Endodermal cell (in vitro differentiated cells): Measurements from ENCODE around the gene TIE1. TPM values are rescaled to one million over a fixed set of nuclear protein-coding genes. Genes with fewer than 3 reads are reported as not detected.

ENCODE experiments used
- DNase-seq: peaks from one replicate; pipeline ENCODE4 v3.0.0-alpha.2; 2017
- H3K27ac ChIP-seq: 2 replicates; pipeline ENCODE4 v1.5.1; 2013; ENCODE audit warnings: mild to moderate bottlenecking, low read depth, low read length, moderate library complexity
- H3K27me3 ChIP-seq: 2 replicates; pipeline ENCODE4 v1.6.1; 2013; ENCODE audit warnings: mild to moderate bottlenecking, low read length, moderate library complexity; ENCODE audit not compliant: insufficient read depth, control insufficient read depth, poor library complexity, severe bottlenecking
- H3K36me3 ChIP-seq: 2 replicates; pipeline ENCODE4 v1.7.0; 2013; ENCODE audit warnings: mild to moderate bottlenecking, low read length, moderate library complexity; ENCODE audit not compliant: control insufficient read depth, insufficient read depth
- H3K4me1 ChIP-seq: one replicate; pipeline ENCODE4 v1.7.0; 2013; ENCODE audit warnings: low read length; ENCODE audit not compliant: control insufficient read depth, insufficient read depth
- H3K4me3 ChIP-seq: 2 replicates; pipeline ENCODE4 v1.5.1; 2013; ENCODE audit warnings: mild to moderate bottlenecking, low read length, moderate library complexity
- H3K9ac ChIP-seq: 2 replicates; pipeline ENCODE4 v1.6.1; 2013; ENCODE audit warnings: mild to moderate bottlenecking, low read length, moderate library complexity; ENCODE audit not compliant: poor library complexity, severe bottlenecking; ENCODE audit errors: extremely low read depth
- H3K9me3 ChIP-seq: 2 replicates; pipeline ENCODE4 v1.6.1; 2013; ENCODE audit warnings: mild to moderate bottlenecking, low read length, moderate library complexity; ENCODE audit not compliant: control insufficient read depth
- H3K27ac Mint-ChIP-seq: 2 replicates; pipeline ENCODE4 v1.8.0; 2020; ENCODE audit warnings: mixed read lengths
- H3K27me3 Mint-ChIP-seq: 2 replicates; pipeline ENCODE4 v1.8.0; 2021; ENCODE audit warnings: mild to moderate bottlenecking, mixed read lengths; ENCODE audit not compliant: insufficient read depth
- H3K36me3 Mint-ChIP-seq: 2 replicates; pipeline ENCODE4 v1.8.0; 2020; ENCODE audit warnings: low read depth, mixed read lengths
- H3K4me1 Mint-ChIP-seq: 2 replicates; pipeline ENCODE4 v1.8.0; 2020; ENCODE audit warnings: mixed read lengths
- H3K4me3 Mint-ChIP-seq: 2 replicates; pipeline ENCODE4 v1.8.0; 2020; ENCODE audit warnings: mild to moderate bottlenecking, moderate library complexity, mixed read lengths
- H3K9me3 Mint-ChIP-seq: 2 replicates; pipeline ENCODE4 v1.8.0; 2020; ENCODE audit warnings: mild to moderate bottlenecking, mixed read lengths
- whole genome bisulfite sequencing, 2 experiments: methylation state at CpG; one replicate each; pipeline versions ENCODE4 v1.1.5 to v1.1.7; 2013; ENCODE audit warnings: missing lambda C conversion rate in 2 of 2, mixed read lengths in 1 of 2; ENCODE audit not compliant: insufficient coverage in 1 of 2, insufficient read length in 1 of 2; 5-methylcytosine and 5-hydroxymethylcytosine counted together
- total RNA-seq, 2 donors: library from RNA; stranded (reverse); fragmentation: NEBNext Ultra II Directional in 1 of 2; extraction: Animal tissue kit (Norgen Biotek cat#: 25700) in 1 of 2; gene quantifications; 2 replicates in 1 of 2; 3 replicates in 1 of 2; pipeline ENCODE4 v1.2.1, GENCODE V29; 2021
- TF ChIP-seq, protein P1 (sequence below): fragments of 200-600 bp; sonication (generic); conservative IDR thresholded peaks from 2 replicates; pipeline ENCODE4 v1.5.0; 2021; ENCODE audit warnings: antibody characterized with exemption, mild to moderate bottlenecking

TIE1 gene
- total RNA-seq, 2 donors from 2014 or later = 0.40 to 0.99 TPM

DNA sequence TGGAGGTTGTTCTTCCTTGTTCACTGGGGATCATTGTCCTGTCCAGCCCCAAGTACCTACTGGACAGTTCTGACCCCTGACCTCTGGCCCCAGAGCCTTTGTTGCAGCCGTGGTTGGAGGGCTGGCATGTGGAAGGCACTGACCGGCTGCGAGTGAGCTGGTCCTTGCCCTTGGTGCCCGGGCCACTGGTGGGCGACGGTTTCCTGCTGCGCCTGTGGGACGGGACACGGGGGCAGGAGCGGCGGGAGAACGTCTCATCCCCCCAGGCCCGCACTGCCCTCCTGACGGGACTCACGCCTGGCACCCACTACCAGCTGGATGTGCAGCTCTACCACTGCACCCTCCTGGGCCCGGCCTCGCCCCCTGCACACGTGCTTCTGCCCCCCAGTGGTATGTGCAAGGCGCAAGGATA lies 11.4 kb downstream of the TIE1 start:
- 87 to 95% methylated on average over 3 to 19 of the region's 19 CpGs for WGBS, 2 experiments
- Mint-ChIP-seq H3K27me3 (peaks cover 3% of the 10 kb centered on the region), H3K9me3 (no peaks in the 10 kb centered on the region), H3K4me1 (no peaks in the 10 kb centered on the region), H3K36me3 (no peaks in the 10 kb centered on the region), H3K4me3 (no peak overlapping the region), H3K27ac (no peak overlapping the region)
- TF ChIP-seq, protein P1, sequence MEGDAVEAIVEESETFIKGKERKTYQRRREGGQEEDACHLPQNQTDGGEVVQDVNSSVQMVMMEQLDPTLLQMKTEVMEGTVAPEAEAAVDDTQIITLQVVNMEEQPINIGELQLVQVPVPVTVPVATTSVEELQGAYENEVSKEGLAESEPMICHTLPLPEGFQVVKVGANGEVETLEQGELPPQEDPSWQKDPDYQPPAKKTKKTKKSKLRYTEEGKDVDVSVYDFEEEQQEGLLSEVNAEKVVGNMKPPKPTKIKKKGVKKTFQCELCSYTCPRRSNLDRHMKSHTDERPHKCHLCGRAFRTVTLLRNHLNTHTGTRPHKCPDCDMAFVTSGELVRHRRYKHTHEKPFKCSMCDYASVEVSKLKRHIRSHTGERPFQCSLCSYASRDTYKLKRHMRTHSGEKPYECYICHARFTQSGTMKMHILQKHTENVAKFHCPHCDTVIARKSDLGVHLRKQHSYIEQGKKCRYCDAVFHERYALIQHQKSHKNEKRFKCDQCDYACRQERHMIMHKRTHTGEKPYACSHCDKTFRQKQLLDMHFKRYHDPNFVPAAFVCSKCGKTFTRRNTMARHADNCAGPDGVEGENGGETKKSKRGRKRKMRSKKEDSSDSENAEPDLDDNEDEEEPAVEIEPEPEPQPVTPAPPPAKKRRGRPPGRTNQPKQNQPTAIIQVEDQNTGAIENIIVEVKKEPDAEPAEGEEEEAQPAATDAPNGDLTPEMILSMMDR = no peak
- no peak overlapping the region for H3K27ac ChIP-seq
- H3K4me1 ChIP-seq = no peaks in the 10 kb centered on the region
- no peak overlapping the region for H3K4me3 ChIP-seq
- no peak overlapping the region for H3K9ac ChIP-seq
- H3K27me3 ChIP-seq = no peaks in the 10 kb centered on the region
- H3K36me3 ChIP-seq = no peaks in the 10 kb centered on the region
- no peaks in the 10 kb centered on the region for H3K9me3 ChIP-seq
- no peak for DNase-seq

DNA sequence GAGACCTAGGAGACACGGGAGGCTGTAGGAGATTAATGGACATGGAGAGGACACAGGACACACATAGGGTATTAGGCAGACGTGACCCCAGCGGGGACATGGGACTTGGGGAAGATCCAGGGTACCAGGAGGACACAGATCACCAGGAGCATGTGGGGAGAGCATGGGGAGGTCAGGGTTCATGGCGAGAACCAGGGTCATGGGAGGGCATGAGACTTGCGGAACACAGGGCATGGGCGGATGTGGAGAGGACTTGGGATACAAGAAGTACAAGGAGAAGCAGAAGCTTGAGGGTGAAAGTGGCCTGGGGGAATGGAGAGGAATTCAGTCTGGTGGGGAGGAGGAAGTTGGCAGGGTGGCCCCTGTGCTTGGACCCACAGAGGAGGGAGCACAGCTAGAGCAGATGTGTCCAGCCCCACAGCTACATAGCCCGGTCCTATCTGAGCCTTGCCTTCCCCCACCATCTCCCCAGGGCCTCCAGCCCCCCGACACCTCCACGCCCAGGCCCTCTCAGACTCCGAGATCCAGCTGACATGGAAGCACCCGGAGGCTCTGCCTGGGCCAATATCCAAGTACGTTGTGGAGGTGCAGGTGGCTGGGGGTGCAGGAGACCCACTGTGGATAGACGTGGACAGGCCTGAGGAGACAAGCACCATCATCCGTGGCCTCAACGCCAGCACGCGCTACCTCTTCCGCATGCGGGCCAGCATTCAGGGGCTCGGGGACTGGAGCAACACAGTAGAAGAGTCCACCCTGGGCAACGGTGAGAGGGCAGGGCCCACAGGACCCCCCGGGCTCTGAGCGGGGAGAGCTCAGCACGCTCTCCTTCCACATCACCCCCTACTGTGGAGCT lies 12.1 kb downstream of the TIE1 start:
- no peak for DNase-seq
- Mint-ChIP-seq H3K4me1 (peaks cover 1% of the 10 kb centered on the region), H3K27ac (no peak overlapping the region), H3K27me3 (peaks cover 3% of the 10 kb centered on the region), H3K36me3 (no peaks in the 10 kb centered on the region), H3K9me3 (no peaks in the 10 kb centered on the region), H3K4me3 (no peak overlapping the region)
- H3K4me1 ChIP-seq = no peaks in the 10 kb centered on the region
- H3K36me3 ChIP-seq = no peaks in the 10 kb centered on the region
- no peak overlapping the region for H3K27ac ChIP-seq
- 93 to 97% methylated on average over 10 to 24 of the region's 24 CpGs for WGBS, 2 experiments
- TF ChIP-seq, protein P1 = no peak
- H3K9me3 ChIP-seq = no peaks in the 10 kb centered on the region
- no peak overlapping the region for H3K9ac ChIP-seq
- H3K4me3 ChIP-seq = no peak overlapping the region
- no peaks in the 10 kb centered on the region for H3K27me3 ChIP-seq

DNA sequence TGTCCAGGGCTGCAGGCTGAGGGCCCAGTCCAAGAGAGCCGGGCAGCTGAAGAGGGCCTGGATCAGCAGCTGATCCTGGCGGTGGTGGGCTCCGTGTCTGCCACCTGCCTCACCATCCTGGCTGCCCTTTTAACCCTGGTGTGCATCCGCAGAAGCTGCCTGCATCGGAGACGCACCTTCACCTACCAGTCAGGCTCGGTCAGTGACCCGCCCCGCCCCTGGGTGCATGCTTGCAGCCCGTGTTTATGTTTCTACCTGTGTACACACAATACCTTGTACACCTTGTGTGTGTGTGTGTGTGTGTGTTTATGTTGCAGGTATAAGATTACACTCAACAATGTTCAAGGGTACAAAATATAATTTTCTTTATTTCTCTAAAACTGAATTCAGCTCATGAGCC lies 13.0 kb downstream of the TIE1 start:
- Mint-ChIP-seq H3K27ac (no peak overlapping the region), H3K4me1 (peaks cover 5% of the 10 kb centered on the region), H3K9me3 (no peaks in the 10 kb centered on the region), H3K4me3 (no peak overlapping the region), H3K27me3 (peaks cover 3% of the 10 kb centered on the region), H3K36me3 (no peaks in the 10 kb centered on the region)
- TF ChIP-seq, protein P1 = no peak
- no peak for DNase-seq
- 98 to 100% methylated on average over 3 to 9 of the region's 10 CpGs for WGBS, 2 experiments
- Histone ChIP-seq H3K36me3 (no peaks in the 10 kb centered on the region), H3K9me3 (no peaks in the 10 kb centered on the region), H3K4me1 (no peaks in the 10 kb centered on the region), H3K27ac (no peak overlapping the region), H3K27me3 (no peaks in the 10 kb centered on the region), H3K9ac (no peak overlapping the region), H3K4me3 (no peak overlapping the region)
